Measurements from ENCODE around the gene NMT2.
A peak's percentile ranks its signal among the peaks of the same experiment; 100 is the strongest.

NMT2 gene

DNA sequence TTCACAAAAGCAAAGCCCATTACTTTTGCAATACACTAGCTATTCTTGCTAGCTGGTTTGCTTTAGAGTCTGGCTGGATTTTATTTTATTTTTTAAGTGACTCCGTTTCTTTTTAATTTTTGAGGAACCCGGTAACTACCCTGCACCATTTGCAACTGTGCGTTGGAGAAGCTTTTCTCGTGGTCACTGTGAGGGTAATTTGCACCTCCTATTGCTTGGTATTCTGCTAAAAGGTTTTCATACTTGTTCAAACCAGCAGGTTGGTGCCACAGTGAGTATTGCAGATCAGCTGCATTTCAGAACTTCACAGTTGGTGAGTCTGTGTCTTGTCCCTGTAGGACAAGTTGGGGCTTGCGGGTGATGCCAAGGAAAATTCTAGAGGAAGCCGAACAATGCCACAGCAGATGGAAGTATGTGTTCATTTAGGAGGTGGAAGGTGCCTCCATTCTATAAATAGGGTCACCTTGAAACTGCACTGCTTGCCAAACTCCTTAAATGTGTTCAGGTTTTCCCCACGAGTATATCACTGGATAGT lies 3.9 kb upstream of the NMT2 start:
- no peak for DNase-seq (ENCODE audit: low read depth, low spot score)
- TF ChIP-seq, protein P1, sequence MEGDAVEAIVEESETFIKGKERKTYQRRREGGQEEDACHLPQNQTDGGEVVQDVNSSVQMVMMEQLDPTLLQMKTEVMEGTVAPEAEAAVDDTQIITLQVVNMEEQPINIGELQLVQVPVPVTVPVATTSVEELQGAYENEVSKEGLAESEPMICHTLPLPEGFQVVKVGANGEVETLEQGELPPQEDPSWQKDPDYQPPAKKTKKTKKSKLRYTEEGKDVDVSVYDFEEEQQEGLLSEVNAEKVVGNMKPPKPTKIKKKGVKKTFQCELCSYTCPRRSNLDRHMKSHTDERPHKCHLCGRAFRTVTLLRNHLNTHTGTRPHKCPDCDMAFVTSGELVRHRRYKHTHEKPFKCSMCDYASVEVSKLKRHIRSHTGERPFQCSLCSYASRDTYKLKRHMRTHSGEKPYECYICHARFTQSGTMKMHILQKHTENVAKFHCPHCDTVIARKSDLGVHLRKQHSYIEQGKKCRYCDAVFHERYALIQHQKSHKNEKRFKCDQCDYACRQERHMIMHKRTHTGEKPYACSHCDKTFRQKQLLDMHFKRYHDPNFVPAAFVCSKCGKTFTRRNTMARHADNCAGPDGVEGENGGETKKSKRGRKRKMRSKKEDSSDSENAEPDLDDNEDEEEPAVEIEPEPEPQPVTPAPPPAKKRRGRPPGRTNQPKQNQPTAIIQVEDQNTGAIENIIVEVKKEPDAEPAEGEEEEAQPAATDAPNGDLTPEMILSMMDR (IDR thresholded peaks at IDR 0.05; ENCODE audit: insufficient read depth, low read length, missing control alignments), result no peak
- ChIA-PET POLR2A (no interaction called here), CTCF (interaction anchor here (2.3 kb wide), 1 partner anchor 14 kb away, joined by 8 read pairs; no protein-coding TSS in a partner anchor)
- H3K4me3 ChIP-seq (ENCODE audit: low read depth, low read length), result no peak overlapping the region

DNA sequence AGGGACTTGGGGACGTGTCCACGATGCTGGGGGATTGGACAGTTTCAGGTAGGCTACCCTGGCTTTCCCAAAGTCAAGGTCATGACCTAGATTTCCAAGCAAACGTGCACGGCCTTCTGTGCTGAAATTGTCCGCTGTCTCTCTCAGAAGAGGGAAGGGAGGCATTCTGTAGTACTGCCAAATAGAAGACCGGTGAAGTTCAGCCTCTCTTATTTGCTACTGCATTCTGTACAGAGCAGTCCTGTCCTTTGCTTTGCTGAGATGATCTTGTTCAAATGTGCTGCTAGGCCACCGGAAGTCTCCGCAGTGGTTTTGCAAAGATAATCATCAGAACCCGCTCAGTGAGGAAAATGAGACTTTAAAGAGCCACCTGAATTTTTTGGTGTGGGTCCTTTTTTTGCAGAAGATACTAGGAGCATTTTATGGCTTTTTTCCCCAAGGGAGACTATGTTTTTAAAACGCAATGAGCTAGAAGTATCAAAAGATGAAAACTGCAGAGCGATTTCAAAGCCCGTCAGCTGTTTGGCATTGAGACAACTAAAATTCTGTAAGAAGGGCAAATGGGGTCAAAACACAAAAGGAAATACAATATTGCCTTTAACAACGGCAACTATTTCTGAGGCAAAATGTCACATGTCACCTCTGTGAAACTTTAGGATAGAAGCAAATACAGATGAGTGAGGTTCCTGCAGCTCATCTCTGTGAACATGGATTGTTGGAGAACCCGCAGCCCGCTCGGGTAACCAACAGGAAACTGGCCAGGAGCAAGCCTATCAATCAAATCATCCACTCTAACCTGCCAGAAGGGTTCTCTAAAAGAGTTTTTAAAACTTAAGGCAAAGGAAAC lies 1.3 kb upstream of the NMT2 start:
- POLR2A ChIA-PET, result no interaction called here
- CTCF ChIA-PET, result interaction anchor here (1.1 kb wide), 1 partner anchor 21 kb away, joined by 3 read pairs; no protein-coding TSS in a partner anchor
- TF ChIP-seq, protein P1 (IDR thresholded peaks at IDR 0.05; ENCODE audit: insufficient read depth, low read length, missing control alignments), result no peak
- no peak overlapping the region for H3K4me3 ChIP-seq (ENCODE audit: low read depth, low read length)
- DNase-seq (ENCODE audit: low read depth, low spot score), result no peak

DNA sequence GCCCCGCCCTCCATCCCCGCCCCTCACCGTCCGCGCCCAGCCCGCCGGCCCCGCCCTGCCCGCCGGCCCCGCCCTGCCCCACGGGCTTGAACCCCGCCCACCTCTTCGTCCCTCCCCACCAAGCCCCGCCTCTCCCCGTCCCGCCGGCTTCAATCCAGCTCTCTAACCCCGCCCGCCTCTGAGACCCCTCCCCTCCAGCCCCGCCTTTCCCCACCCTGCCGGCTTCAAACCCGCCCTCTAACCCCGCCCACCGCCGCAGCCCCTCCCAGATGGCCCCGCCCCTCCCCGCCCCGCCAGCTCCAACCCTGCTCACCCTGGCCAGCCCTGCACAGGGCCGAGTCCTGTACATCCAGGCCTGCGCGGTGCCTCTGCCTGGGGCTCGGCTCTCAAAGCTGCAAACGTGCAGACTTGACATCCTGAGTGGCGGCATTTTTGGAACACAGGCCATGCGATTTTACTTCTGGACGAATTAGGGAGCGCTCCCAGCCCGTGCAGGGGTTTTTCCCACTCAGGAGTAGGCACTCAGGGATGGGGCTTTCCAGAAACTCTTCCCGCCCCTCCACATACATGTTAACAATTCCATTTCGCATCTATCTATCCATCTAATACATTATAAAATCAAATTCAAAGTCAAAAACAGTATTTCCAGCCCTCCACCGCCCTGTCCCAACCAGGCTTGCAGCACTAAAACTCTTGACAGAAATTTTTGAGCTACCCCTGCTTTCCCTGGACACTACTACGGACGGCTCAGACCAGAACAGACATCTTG lies 477 bp upstream of the NMT2 start:
- H3K4me3 ChIP-seq (ENCODE audit: low read depth, low read length), result no peak overlapping the region
- POLR2A ChIA-PET, result interaction anchor here (0.9 kb wide), 1 partner anchor 290 kb away, joined by 3 read pairs; the partner anchor contains the start of gene SUV39H2
- CTCF ChIA-PET, result interaction anchor here (1.0 to 1.1 kb wide), 2 partner anchors 22 to 210 kb away, joined by 3 read pairs; partner anchors contain the start of gene MEIG1
- TF ChIP-seq, protein P1 (IDR thresholded peaks at IDR 0.05; ENCODE audit: insufficient read depth, low read length, missing control alignments), result no peak
- DNase-seq (ENCODE audit: low read depth, low spot score), result peak; percentile 57

DNA sequence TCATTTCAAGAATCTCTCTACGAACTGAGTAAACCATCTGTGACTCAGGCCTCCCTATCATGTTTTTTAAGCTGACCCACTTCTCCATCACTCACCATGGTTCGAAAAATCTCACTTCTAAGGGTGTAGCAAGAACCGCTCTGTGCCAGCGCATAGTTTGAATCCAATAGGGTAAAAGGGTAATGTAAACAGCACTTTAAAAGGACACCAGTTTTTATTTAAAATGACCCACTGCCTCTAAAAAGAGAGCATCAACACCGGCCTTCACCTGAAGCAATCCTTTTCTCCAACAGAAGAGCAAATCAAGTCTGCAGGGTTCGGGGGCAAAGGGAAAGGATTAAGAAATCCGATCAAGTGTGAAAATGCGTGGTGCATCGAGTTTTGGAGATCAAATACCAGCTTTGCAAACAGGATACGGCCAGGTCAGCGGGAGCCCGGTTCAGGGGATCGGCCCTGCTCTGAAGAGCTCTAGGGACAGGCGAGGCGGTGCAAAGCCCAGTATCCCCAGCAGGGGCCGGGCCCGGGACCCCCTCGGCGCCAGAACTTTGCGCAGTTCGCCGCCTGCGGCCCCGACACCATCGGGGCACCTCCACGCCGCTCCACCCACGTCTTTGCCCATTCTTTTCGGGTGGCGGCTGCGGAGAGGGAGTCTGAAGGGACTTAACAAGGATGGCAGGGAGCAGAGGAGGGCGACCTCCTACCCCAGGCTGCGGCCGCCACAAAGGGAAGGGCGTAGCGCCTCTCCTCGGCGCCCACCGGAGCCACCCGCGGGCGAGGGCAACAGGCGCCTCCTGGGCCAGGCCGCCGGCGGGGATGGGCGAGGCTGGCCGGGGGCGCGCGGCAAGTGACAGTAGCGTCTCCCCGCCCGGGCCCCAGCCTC lies 842 bp downstream of the NMT2 start:
- ChIA-PET POLR2A (interaction anchor here (0.5 kb wide), 1 partner anchor 133 kb away, joined by 3 read pairs; no protein-coding TSS in a partner anchor), CTCF (interaction anchor here (0.9 to 2.0 kb wide), 10 partner anchors 14 to 208 kb away, joined by 3 to 11 read pairs (median 4); partner anchors contain the start of genes FAM171A1 and MEIG1)
- no peak for DNase-seq (ENCODE audit: low read depth, low spot score)

DNA sequence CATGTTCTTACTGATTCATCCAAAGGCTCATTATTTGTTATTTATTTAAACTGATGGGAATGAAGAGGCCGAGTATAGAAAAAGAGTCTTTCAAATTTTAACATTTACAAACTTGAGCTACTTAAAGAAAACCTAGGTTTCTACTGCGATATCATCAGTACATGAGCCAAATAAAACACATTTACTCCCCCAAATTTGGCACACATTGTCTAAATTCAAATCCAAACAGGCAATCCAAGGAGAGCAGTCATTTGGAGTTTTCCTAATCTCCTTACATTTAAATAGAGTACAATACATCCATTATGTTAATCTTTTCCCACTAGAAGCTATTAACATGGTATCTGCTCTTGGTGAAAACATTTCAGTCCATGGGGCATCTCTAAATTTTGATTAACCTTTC lies 2.2 kb downstream of the NMT2 start:
- TF ChIP-seq, protein P1 (IDR thresholded peaks at IDR 0.05; ENCODE audit: insufficient read depth, low read length, missing control alignments), result no peak
- DNase-seq (ENCODE audit: low read depth, low spot score), result no peak
- POLR2A ChIA-PET, result no interaction called here
- peak overlapping the region; percentile 89 for H3K4me3 ChIP-seq (ENCODE audit: low read depth, low read length)
- CTCF ChIA-PET, result interaction anchor here (0.7 to 2.0 kb wide), 7 partner anchors 14 to 425 kb away, joined by 3 to 11 read pairs (median 5); partner anchors contain the start of gene FAM171A1

More for the DNA sequence above, 842 bp downstream of the NMT2 start:
- H3K4me3 ChIP-seq (ENCODE audit: low read depth, low read length), result peak overlapping the region; percentile 89
- TF ChIP-seq, protein P1 (IDR thresholded peaks at IDR 0.05; ENCODE audit: insufficient read depth, low read length, missing control alignments), result peak; percentile 68

Data from AG04449 (cell line).